Jurkat, Clone E6-1 (cell line): ENCODE data around the gene AS3MT. TPM values are rescaled to one million over a fixed set of nuclear protein-coding genes. Genes with fewer than 3 reads are reported as not detected.
"Not testable (repeated sequence)": the region's sequence is repeated elsewhere in the genome, so short reads cannot be mapped to it uniquely, and the experiment has no call there.

Experiments
- DNase-seq: peaks from one replicate; pipeline ENCODE4 v3.0.0-alpha.2; 2011; ENCODE audit warnings: low read depth, low spot score
- H3K4me3 ChIP-seq: 2 replicates; pipeline ENCODE4 v1.5.1; 2011; ENCODE audit warnings: mild to moderate bottlenecking, low read length, control low read depth, moderate library complexity
- polyA plus RNA-seq: library from polyadenylated mRNA; unstranded; fragments of >200 nt; gene quantifications from one replicate; pipeline ENCODE4 v1.2.1, GENCODE V29; 2012; ENCODE audit warnings: missing spikeins; ENCODE audit not compliant: insufficient read length, insufficient read depth

Gene AS3MT
- polyA plus RNA-seq, result not detected

GRCh38 chr10:102869258-102870198 is at the start of gene AS3MT:
Gene AS3MT, plus strand, starts transcription at chr10:102869470. Its CDS starts 123 bp downstream, at chr10:102869593.
- no peak for DNase-seq
- no peak within 1 kb of the TSS for H3K4me3 ChIP-seq

- H3K4me3 ChIP-seq, DNase-seq: not testable (repeated sequence)
These were observed 49.3 kb upstream of the AS3MT start for GRCh38 chr10:102820008-102820407.

GRCh38 chr10:102822222-102822621 is 47.0 kb upstream of the AS3MT start:
- DNase-seq, result no peak
- no peak overlapping the region for H3K4me3 ChIP-seq

GRCh38 chr10:102824664-102825063 is 44.6 kb upstream of the AS3MT start:
- DNase-seq, result no peak
- no peak overlapping the region for H3K4me3 ChIP-seq

- DNase-seq, result no peak
These were observed 43.0 kb upstream of the AS3MT start for GRCh38 chr10:102826148-102826796.

GRCh38 chr10:102827597-102827975 is 41.7 kb upstream of the AS3MT start:
- no peak overlapping the region for H3K4me3 ChIP-seq
- no peak for DNase-seq

More at GRCh38 chr10:102826148-102826796, 43.0 kb upstream of the AS3MT start:
- no peak overlapping the region for H3K4me3 ChIP-seq

GRCh38 chr10:102831322-102832071 is 37.8 kb upstream of the AS3MT start:
- no peak overlapping the region for H3K4me3 ChIP-seq
- DNase-seq, result no peak

- no peak for DNase-seq
- H3K4me3 ChIP-seq, result no peak overlapping the region
These were observed 37.0 kb upstream of the AS3MT start for GRCh38 chr10:102832248-102832647.

GRCh38 chr10:102832987-102833386 is 36.3 kb upstream of the AS3MT start:
- no peak overlapping the region for H3K4me3 ChIP-seq
- no peak for DNase-seq

- no peak overlapping the region for H3K4me3 ChIP-seq
- DNase-seq, result no peak
These were observed 35.1 kb upstream of the AS3MT start for GRCh38 chr10:102834143-102834542.

- H3K4me3 ChIP-seq, result no peak overlapping the region
- peak; percentile 71 for DNase-seq
These were observed 34.2 kb upstream of the AS3MT start for GRCh38 chr10:102835007-102835482.

- H3K4me3 ChIP-seq, result no peak within 1 kb of the TSS
- DNase-seq, result no peak
These were observed 32.0 kb upstream of the AS3MT start, which contains the start of gene CYP17A1 for GRCh38 chr10:102837230-102837721. Gene CYP17A1, minus strand, starts transcription at chr10:102837413. Its CDS starts 52 bp downstream, at chr10:102837361.

GRCh38 chr10:102838276-102838927 is 30.9 kb upstream of the AS3MT start:
- DNase-seq, H3K4me3 ChIP-seq: not testable (repeated sequence)

GRCh38 chr10:102841827-102842345 is 27.4 kb upstream of the AS3MT start:
- DNase-seq, result no peak
- no peak overlapping the region for H3K4me3 ChIP-seq

- DNase-seq, H3K4me3 ChIP-seq: not testable (repeated sequence)
These were observed 26.1 kb upstream of the AS3MT start for GRCh38 chr10:102843139-102843538.

- not testable (repeated sequence) for DNase-seq, H3K4me3 ChIP-seq
These were observed 25.0 kb upstream of the AS3MT start for GRCh38 chr10:102844190-102844776.

- H3K4me3 ChIP-seq, result no peak overlapping the region
- no peak for DNase-seq
These were observed 23.8 kb upstream of the AS3MT start for GRCh38 chr10:102845352-102845902.
